ENCODE results near the gene GRIK3. TPM values are rescaled to one million over a fixed set of nuclear protein-coding genes. Genes with fewer than 3 reads are reported as not detected.

Gene GRIK3
- total RNA-seq, 1 donor from 2014 or later: 2.3 TPM

GRCh38 chr1:36950604-36951291, 83.6 kb downstream of the GRIK3 start:
- H3K9me3 Mint-ChIP-seq: no peaks in the 10 kb centered on the region
- peaks cover 32% of the 10 kb centered on the region for H3K27me3 Mint-ChIP-seq
- peaks cover 6% of the 10 kb centered on the region for H3K4me1 Mint-ChIP-seq (ENCODE audit: unreplicated experiment)
- no peak overlapping the region for H3K4me3 Mint-ChIP-seq
- no peak overlapping the region for H3K27ac Mint-ChIP-seq
- TF ChIP-seq CTCF (conservative IDR thresholded peaks at IDR 0.05): no peak
- no peaks in the 10 kb centered on the region for H3K36me3 Mint-ChIP-seq
- no peak for DNase-seq (ENCODE audit: extremely low spot score, unreplicated experiment)

GRCh38 chr1:36948606-36949005, 85.7 kb downstream of the GRIK3 start:
- H3K27ac Mint-ChIP-seq: no peak overlapping the region
- H3K4me3 Mint-ChIP-seq: no peak overlapping the region
- H3K27me3 Mint-ChIP-seq: peaks cover 41% of the 10 kb centered on the region
- H3K4me1 Mint-ChIP-seq (ENCODE audit: unreplicated experiment): peaks cover 6% of the 10 kb centered on the region
- H3K36me3 Mint-ChIP-seq: no peaks in the 10 kb centered on the region
- DNase-seq (ENCODE audit: extremely low spot score, unreplicated experiment): no peak
- TF ChIP-seq CTCF (conservative IDR thresholded peaks at IDR 0.05): no peak
- H3K9me3 Mint-ChIP-seq: no peaks in the 10 kb centered on the region

- H3K27ac Mint-ChIP-seq: no peak overlapping the region
- H3K4me3 Mint-ChIP-seq: no peak overlapping the region
- no peaks in the 10 kb centered on the region for H3K9me3 Mint-ChIP-seq
- peaks cover 38% of the 10 kb centered on the region for H3K27me3 Mint-ChIP-seq
- no peak for TF ChIP-seq CTCF (conservative IDR thresholded peaks at IDR 0.05)
- no peaks in the 10 kb centered on the region for H3K36me3 Mint-ChIP-seq
- H3K4me1 Mint-ChIP-seq (ENCODE audit: unreplicated experiment): peaks cover 6% of the 10 kb centered on the region
- DNase-seq (ENCODE audit: extremely low spot score, unreplicated experiment): no peak
Observed at GRCh38 chr1:36948147-36948546, 86.2 kb downstream of the GRIK3 start.

GRCh38 chr1:36947384-36947783, 86.9 kb downstream of the GRIK3 start:
- Mint-ChIP-seq H3K27ac (no peak overlapping the region), H3K36me3 (no peaks in the 10 kb centered on the region), H3K9me3 (no peaks in the 10 kb centered on the region), H3K4me3 (no peak overlapping the region), H3K27me3 (peaks cover 33% of the 10 kb centered on the region), H3K4me1 (ENCODE audit: unreplicated experiment) (peaks cover 6% of the 10 kb centered on the region)
- DNase-seq (ENCODE audit: extremely low spot score, unreplicated experiment): no peak
- no peak for TF ChIP-seq CTCF (conservative IDR thresholded peaks at IDR 0.05)

- TF ChIP-seq CTCF (conservative IDR thresholded peaks at IDR 0.05): no peak
- no peak for DNase-seq (ENCODE audit: extremely low spot score, unreplicated experiment)
- no peak overlapping the region for H3K27ac Mint-ChIP-seq
- peaks cover 40% of the 10 kb centered on the region for H3K27me3 Mint-ChIP-seq
- H3K4me1 Mint-ChIP-seq (ENCODE audit: unreplicated experiment): peaks cover 6% of the 10 kb centered on the region
- no peaks in the 10 kb centered on the region for H3K36me3 Mint-ChIP-seq
- H3K9me3 Mint-ChIP-seq: no peaks in the 10 kb centered on the region
- no peak overlapping the region for H3K4me3 Mint-ChIP-seq
Observed at GRCh38 chr1:36944883-36945282, 89.4 kb downstream of the GRIK3 start.

Measured in type B pancreatic cell (in vitro differentiated cells).